Upper lobe of left lung (tissue), 6 donors: ENCODE data around the gene SPINK2. TPM values are rescaled to one million over a fixed set of nuclear protein-coding genes. Genes with fewer than 3 reads are reported as not detected.

Experiments
- ATAC-seq, 2 donors: fragments of 200-7000 bp; cut with Tn5 transposase; one replicate each; pipeline ENCODE4 v1.9.1; 2022; ENCODE audit warnings: mild to moderate bottlenecking in 2 of 2, moderate library complexity in 2 of 2; ENCODE audit not compliant: low FRiP score in 2 of 2
- DNase-seq, 2 donors: peaks; one replicate each; pipeline ENCODE4 v3.0.0-alpha.2; 2019 to 2020
- H3K27ac ChIP-seq, 4 donors: fragments of 200-600 bp; sonication (generic); one replicate each; pipeline ENCODE4 v1.5.1; 2016 to 2019
- H3K27me3 ChIP-seq, 4 donors: fragments of 200-600 bp; sonication (generic); one replicate each; pipeline ENCODE4 v1.5.1; 2017 to 2019
- H3K36me3 ChIP-seq, 4 donors: fragments of 200-600 bp; sonication (generic); one replicate each; pipeline ENCODE4 v1.5.1; 2016 to 2019
- H3K4me1 ChIP-seq, 4 donors: fragments of 200-600 bp; sonication (generic); one replicate each; pipeline ENCODE4 v1.5.1; 2018 to 2019
- H3K4me3 ChIP-seq, 4 donors: fragments of 200-600 bp; sonication (generic); one replicate each; pipeline ENCODE4 v1.5.1; 2017 to 2019; ENCODE audit warnings: mild to moderate bottlenecking in 2 of 4, moderate library complexity in 1 of 4
- H3K9me3 ChIP-seq, 4 donors: fragments of 200-600 bp; sonication (generic); one replicate each; pipeline ENCODE4 v1.5.1; 2018 to 2019
- CTCF ChIP-seq, 6 experiments: fragments of 450-650 bp in 4 of 6; fragments of 200-600 bp in 2 of 6; sonication (generic) in 2 of 6; IDR thresholded peaks; one replicate each; pipeline ENCODE4 v1.5.1; 2016 to 2019; ENCODE audit warnings: antibody characterized with exemption in 6 of 6
- EP300 ChIP-seq, 4 donors: sonication (generic); formaldehyde crosslinking; IDR thresholded peaks; one replicate each; pipeline ENCODE4 v1.5.1; 2017; ENCODE audit warnings: antibody characterized with exemption in 4 of 4, control low read depth in 2 of 4
- POLR2A ChIP-seq, 4 donors: fragments of 450-650 bp; IDR thresholded peaks; one replicate each; pipeline ENCODE4 v1.5.1; 2016 to 2017; ENCODE audit warnings: antibody characterized with exemption in 4 of 4, mild to moderate bottlenecking in 2 of 4
- POLR2AphosphoS5 ChIP-seq, 2 donors: sonication (generic); formaldehyde crosslinking; IDR thresholded peaks; one replicate each; pipeline ENCODE4 v1.5.1; 2017; ENCODE audit warnings: antibody characterized with exemption in 2 of 2
- WGBS, 2 donors: methylation state at CpG; one replicate each; pipeline ENCODE4 v1.1.5; 2017 to 2018; 5-methylcytosine and 5-hydroxymethylcytosine counted together
- total RNA-seq, 6 donors: library from RNA; depleted of rRNA in 4 of 6; stranded (reverse); fragments of >200 nt in 4 of 6; gene quantifications; one replicate each; pipeline versions ENCODE4 v1.1.0 to v1.2.1, GENCODE V29; 2016 to 2021
- donor health status: DM: no; HTN: no; CAD: no; lungs with moderate emphysema.
- donor health status: DM: no; HTN: yes; CAD: no; lungs with severe emphysema.

Gene SPINK2
- total RNA-seq, 6 donors from 2014 or later, result not detected

GRCh38 chr4:56823933-56824600 lies 2.6 kb upstream of the SPINK2 start:
- peaks cover 0 to 6% (median 3%) of the 10 kb centered on the region in 4 donors for H3K27me3 ChIP-seq
- DNase-seq, result no peak

DNA sequence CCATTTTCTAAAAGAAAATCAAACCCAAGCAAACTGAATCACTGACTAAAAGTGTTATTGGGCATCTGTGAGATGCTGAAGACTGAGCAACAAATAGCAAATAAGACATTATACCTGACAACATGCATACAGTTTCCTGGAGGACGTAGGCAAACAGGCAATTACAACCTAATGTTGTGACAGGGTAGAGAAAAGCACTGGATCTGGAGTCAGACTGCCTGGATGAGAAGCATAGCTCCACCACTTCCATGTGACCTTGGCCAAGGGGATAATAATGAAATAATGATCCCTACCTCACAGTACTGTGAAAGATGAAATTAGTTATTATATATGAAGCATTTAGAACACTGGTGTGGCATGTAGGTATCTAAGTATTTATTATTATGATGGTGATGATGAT lies 2.7 kb downstream of the SPINK2 start:
- Histone ChIP-seq H3K27me3 (peaks cover 0 to 6% (median 3%) of the 10 kb centered on the region in 4 donors), H3K4me3 (no peak overlapping the region), H3K36me3 (no peaks in the 10 kb centered on the region), H3K27ac (no peak overlapping the region), H3K9me3 (no peaks in the 10 kb centered on the region), H3K4me1 (peaks cover 6 to 13% (median 10%) of the 10 kb centered on the region in 4 donors)
- no peak for DNase-seq
- TF ChIP-seq CTCF (IDR thresholded peaks at IDR 0.05), result no peak
- TF ChIP-seq EP300 (IDR thresholded peaks at IDR 0.05), result no peak
- TF ChIP-seq POLR2AphosphoS5 (IDR thresholded peaks at IDR 0.05), result no peak
- no peak for TF ChIP-seq POLR2A (IDR thresholded peaks at IDR 0.05)
- 56 to 65% methylated on average over 1 of the region's 1 CpG for WGBS, 2 donors
- no peak for ATAC-seq

More at GRCh38 chr4:56823933-56824600, 2.6 kb upstream of the SPINK2 start:
- Histone ChIP-seq H3K36me3 (no peaks in the 10 kb centered on the region), H3K4me1 (peaks cover 6 to 13% (median 10%) of the 10 kb centered on the region in 4 donors), H3K27ac (no peak overlapping the region), H3K9me3 (no peaks in the 10 kb centered on the region), H3K4me3 (no peak overlapping the region)
- WGBS, 2 donors, result 73 to 80% methylated on average over 2 of the region's 2 CpGs
- no peak for ATAC-seq
- no peak for TF ChIP-seq CTCF (IDR thresholded peaks at IDR 0.05)
- TF ChIP-seq POLR2A (IDR thresholded peaks at IDR 0.05), result no peak
- no peak for TF ChIP-seq POLR2AphosphoS5 (IDR thresholded peaks at IDR 0.05)
- no peak for TF ChIP-seq EP300 (IDR thresholded peaks at IDR 0.05)

DNA sequence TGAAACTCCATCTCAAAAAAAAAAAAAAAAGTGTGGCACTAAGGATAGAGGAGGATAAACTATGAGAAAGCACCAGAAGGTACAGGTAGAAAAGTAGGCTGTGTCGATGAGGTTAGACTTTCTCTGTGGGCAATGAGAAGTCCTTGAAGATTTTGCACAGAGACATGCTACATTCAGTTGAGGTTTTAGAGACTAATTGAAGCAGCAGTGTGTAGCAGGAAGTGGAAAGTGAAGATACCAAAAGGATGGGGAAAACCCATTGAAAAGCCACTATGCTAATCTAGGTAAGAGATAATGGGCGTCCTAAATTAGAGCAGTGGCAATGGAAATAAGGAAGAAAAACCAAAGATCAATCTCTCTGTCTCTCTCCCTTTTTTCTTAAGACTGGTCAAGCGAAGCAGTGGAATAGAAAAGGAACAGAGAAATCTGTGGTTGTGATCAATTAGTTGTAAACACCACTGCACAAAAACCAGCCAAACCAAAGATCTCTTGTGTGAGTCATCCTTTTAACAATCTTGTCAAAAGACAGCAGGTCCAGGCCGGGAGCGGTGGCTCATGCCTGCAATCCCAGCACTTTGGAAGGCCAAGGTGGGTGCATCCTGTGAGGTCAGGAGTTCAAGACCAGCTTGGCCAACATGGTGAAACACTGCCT lies 3.5 kb downstream of the SPINK2 start:
- peaks cover 6 to 13% (median 10%) of the 10 kb centered on the region in 4 donors for H3K4me1 ChIP-seq
- no peak for ATAC-seq
- no peak for DNase-seq
- H3K27ac ChIP-seq, result no peak overlapping the region
- no peaks in the 10 kb centered on the region for H3K9me3 ChIP-seq
- WGBS, 2 donors, result 66 to 68% methylated on average over 5 of the region's 5 CpGs
- TF ChIP-seq EP300 (IDR thresholded peaks at IDR 0.05), result no peak
- TF ChIP-seq POLR2AphosphoS5 (IDR thresholded peaks at IDR 0.05), result no peak
- no peak for TF ChIP-seq POLR2A (IDR thresholded peaks at IDR 0.05)
- no peak for TF ChIP-seq CTCF (IDR thresholded peaks at IDR 0.05)
- no peaks in the 10 kb centered on the region for H3K36me3 ChIP-seq
- H3K4me3 ChIP-seq, result no peak overlapping the region
- peaks cover 0 to 6% (median 3%) of the 10 kb centered on the region in 4 donors for H3K27me3 ChIP-seq

- DNase-seq (no peak), ATAC-seq (no peak)
- Histone ChIP-seq H3K27ac (no peak overlapping the region), H3K36me3 (no peaks in the 10 kb centered on the region), H3K4me3 (no peak overlapping the region), H3K4me1 (no peaks in the 10 kb centered on the region), H3K27me3 (no peaks in the 10 kb centered on the region), H3K9me3 (no peaks in the 10 kb centered on the region)
- TF ChIP-seq POLR2AphosphoS5 (IDR thresholded peaks at IDR 0.05) (no peak), CTCF (IDR thresholded peaks at IDR 0.05) (no peak), EP300 (IDR thresholded peaks at IDR 0.05) (no peak), POLR2A (IDR thresholded peaks at IDR 0.05) (no peak)
- WGBS, 2 donors, result 71 to 75% methylated on average over 1 of the region's 1 CpG
These were observed 14.8 kb downstream of the SPINK2 start for GRCh38 chr4:56806666-56807065.
